ENCODE data around the gene MTSS2. TPM values are rescaled to one million over a fixed set of nuclear protein-coding genes. Genes with fewer than 3 reads are reported as not detected.

Gene MTSS2
- total and polyA plus RNA-seq, 2 of the 8 experiments (the other 6 are each of a cell fraction or from before 2014, with no cell fraction given), result 23.3 to 36.7 TPM

DNA sequence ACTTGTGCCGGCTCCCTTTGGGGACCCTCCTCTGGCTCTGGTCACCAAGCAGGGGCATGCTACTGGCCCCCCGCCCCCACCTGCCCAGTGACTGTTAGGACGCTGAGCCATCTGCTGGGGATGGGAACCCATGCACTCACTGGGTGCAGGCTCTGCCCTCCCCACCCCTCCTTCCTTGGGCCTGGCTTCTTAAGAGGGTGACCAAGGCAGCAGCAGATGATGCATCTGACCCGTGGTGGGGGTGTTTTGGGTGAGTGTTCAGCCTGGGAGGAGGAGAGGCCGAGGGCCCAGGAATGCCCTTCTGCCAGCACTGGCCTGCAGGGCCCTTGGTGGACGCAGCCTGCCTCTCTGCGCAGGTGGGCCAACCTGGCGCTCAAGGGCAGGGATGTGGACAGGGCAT, 19.2 kb upstream of the MTSS2 start (continued):
- TF ChIP-seq SAP30 (IDR thresholded peaks at IDR 0.05; ENCODE audit: insufficient read depth, insufficient replicate concordance, low read length) (no peak), RNF2 (IDR thresholded peaks at IDR 0.05; ENCODE audit: borderline replicate concordance, low read depth, low read length, missing control alignments, poor library complexity, severe bottlenecking) (no peak), ASH2L (IDR thresholded peaks at IDR 0.05; ENCODE audit: low read length) (no peak), HDAC6 (IDR thresholded peaks at IDR 0.05; ENCODE audit: low read depth, low read length) (no peak), CHD2 (IDR thresholded peaks at IDR 0.05; ENCODE audit: low read length) (no peak), NRF1 (IDR thresholded peaks at IDR 0.05; ENCODE audit: low read depth, low read length) (no peak), SIX5 (IDR thresholded peaks at IDR 0.05; ENCODE audit: low read depth, low read length) (no peak)

Measured in H1 (cell line).